NT2/D1 (cell line): ENCODE data around the gene SAG.

ENCODE experiments used
- DNase-seq: peaks from one replicate; pipeline ENCODE4 v3.0.0-alpha.2; 2011; ENCODE audit warnings: low read depth, low spot score
- H3K27me3 ChIP-seq: 2 replicates; pipeline ENCODE4 v1.6.0; 2011; ENCODE audit warnings: mild to moderate bottlenecking; ENCODE audit not compliant: insufficient read length, insufficient read depth
- H3K36me3 ChIP-seq: 2 replicates; pipeline ENCODE4 v1.6.1; 2011; ENCODE audit warnings: mild to moderate bottlenecking, low read length, mixed read lengths; ENCODE audit not compliant: insufficient read depth, insufficient read length
- H3K4me1 ChIP-seq: 2 replicates; pipeline ENCODE4 v1.5.1; 2011; ENCODE audit not compliant: insufficient read depth, insufficient read length
- H3K4me3 ChIP-seq: 2 replicates; pipeline ENCODE4 v1.5.1; 2011; ENCODE audit warnings: low read depth; ENCODE audit not compliant: insufficient read length
- H3K9ac ChIP-seq: 2 replicates; pipeline ENCODE4 v1.6.0; 2011; ENCODE audit warnings: low read depth; ENCODE audit not compliant: insufficient read length
- H3K9me3 ChIP-seq: 2 replicates; pipeline ENCODE4 v1.5.1; 2011; ENCODE audit warnings: mild to moderate bottlenecking, low read length; ENCODE audit not compliant: insufficient read depth
- SUZ12 ChIP-seq: IDR thresholded peaks from 2 replicates; pipeline ENCODE4 v1.6.1; 2011; ENCODE audit not compliant: insufficient read length, insufficient read depth; ENCODE audit errors: extremely low read depth
- YY1 ChIP-seq: IDR thresholded peaks from 2 replicates; pipeline ENCODE4 v1.6.1; 2011; ENCODE audit not compliant: insufficient read length, insufficient read depth
- ZNF274 ChIP-seq: IDR thresholded peaks from 2 replicates; pipeline ENCODE4 v1.6.1; 2011; ENCODE audit warnings: mild to moderate bottlenecking, low read depth, low read length

Gene SAG

DNA sequence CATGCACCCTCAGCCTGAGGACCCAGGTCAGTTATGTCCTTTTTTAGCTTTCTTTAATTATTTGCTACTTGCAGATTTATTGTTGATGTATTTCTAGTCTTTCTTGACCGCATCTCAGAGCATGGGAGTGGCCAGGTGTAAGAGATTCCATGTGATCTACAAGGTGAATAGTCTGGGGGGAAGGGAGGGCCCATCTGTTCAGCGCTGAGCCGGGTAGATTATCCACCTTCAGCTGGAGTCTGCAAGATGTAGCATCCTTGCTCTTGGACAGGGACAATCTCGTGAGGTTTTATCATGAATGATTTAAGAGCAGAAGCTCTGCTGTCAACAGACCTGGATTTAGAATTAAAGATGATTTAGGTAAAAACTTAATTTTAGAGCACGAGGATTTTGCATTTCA, 34.7 kb downstream of the SAG start:
- H3K4me1 ChIP-seq, result peaks cover 2% of the 10 kb centered on the region
- H3K4me3 ChIP-seq, result no peak overlapping the region
- no peak for DNase-seq
- H3K36me3 ChIP-seq, result no peaks in the 10 kb centered on the region
- peaks cover 7% of the 10 kb centered on the region; the same call in 1 of the 2 replicates for H3K9me3 ChIP-seq
- H3K27me3 ChIP-seq, result peaks cover 36% of the 10 kb centered on the region
- no peak for TF ChIP-seq SUZ12
- TF ChIP-seq YY1, result no peak
- no peak for TF ChIP-seq ZNF274
- no peak overlapping the region for H3K9ac ChIP-seq

- H3K4me3 ChIP-seq, result no peak overlapping the region
- H3K36me3 ChIP-seq, result no peaks in the 10 kb centered on the region
- H3K9me3 ChIP-seq, result peaks cover 7% of the 10 kb centered on the region; the same call in 1 of the 2 replicates
- no peaks in the 10 kb centered on the region for H3K4me1 ChIP-seq
- TF ChIP-seq SUZ12, result no peak
- TF ChIP-seq YY1, result no peak
- no peak for TF ChIP-seq ZNF274
- no peak overlapping the region for H3K9ac ChIP-seq
- peaks cover 34% of the 10 kb centered on the region for H3K27me3 ChIP-seq
- no peak for DNase-seq
These were observed 35.6 kb downstream of the SAG start for GRCh38 chr2:233343171-233343705.

DNA sequence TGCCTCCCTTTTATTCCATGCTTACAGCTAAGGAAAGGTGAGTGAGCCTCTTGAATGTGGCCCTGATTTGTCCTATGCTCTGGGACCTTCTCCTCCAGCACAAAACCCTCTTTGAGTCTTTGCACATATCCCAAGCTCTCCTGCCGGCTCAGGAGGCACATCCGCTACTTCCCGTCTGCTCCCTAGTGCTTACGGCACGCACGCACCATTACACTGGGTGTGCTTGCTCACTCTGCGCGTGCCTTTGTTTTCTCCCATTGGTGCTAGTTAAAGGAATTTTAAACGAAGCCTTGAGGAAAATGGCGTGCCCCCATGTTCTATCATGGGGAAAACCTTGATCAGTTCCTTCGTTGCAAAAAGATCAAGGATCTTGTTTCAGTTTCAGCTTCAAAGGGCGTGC, 38.8 kb downstream of the SAG start:
- H3K4me3 ChIP-seq, result no peak overlapping the region
- H3K4me1 ChIP-seq, result peaks cover 2% of the 10 kb centered on the region

GRCh38 chr2:233346930-233347329, 39.3 kb downstream of the SAG start:
- no peaks in the 10 kb centered on the region for H3K9me3 ChIP-seq
- peaks cover 48% of the 10 kb centered on the region for H3K27me3 ChIP-seq
- DNase-seq, result no peak
- no peaks in the 10 kb centered on the region for H3K36me3 ChIP-seq
- no peak overlapping the region for H3K9ac ChIP-seq
- peaks cover 2% of the 10 kb centered on the region for H3K4me1 ChIP-seq
- no peak for TF ChIP-seq YY1
- no peak for TF ChIP-seq ZNF274
- no peak for TF ChIP-seq SUZ12
- no peak overlapping the region for H3K4me3 ChIP-seq

More for the DNA sequence above, 38.8 kb downstream of the SAG start:
- 0 out of 2 replicates have a peak, but pooled peaks cover 3% of the 10 kb centered on the region for H3K9me3 ChIP-seq
- DNase-seq, result no peak
- no peak overlapping the region for H3K9ac ChIP-seq
- H3K27me3 ChIP-seq, result peaks cover 44% of the 10 kb centered on the region
- H3K36me3 ChIP-seq, result no peaks in the 10 kb centered on the region
- TF ChIP-seq SUZ12, result no peak
- TF ChIP-seq ZNF274, result no peak
- no peak for TF ChIP-seq YY1

DNA sequence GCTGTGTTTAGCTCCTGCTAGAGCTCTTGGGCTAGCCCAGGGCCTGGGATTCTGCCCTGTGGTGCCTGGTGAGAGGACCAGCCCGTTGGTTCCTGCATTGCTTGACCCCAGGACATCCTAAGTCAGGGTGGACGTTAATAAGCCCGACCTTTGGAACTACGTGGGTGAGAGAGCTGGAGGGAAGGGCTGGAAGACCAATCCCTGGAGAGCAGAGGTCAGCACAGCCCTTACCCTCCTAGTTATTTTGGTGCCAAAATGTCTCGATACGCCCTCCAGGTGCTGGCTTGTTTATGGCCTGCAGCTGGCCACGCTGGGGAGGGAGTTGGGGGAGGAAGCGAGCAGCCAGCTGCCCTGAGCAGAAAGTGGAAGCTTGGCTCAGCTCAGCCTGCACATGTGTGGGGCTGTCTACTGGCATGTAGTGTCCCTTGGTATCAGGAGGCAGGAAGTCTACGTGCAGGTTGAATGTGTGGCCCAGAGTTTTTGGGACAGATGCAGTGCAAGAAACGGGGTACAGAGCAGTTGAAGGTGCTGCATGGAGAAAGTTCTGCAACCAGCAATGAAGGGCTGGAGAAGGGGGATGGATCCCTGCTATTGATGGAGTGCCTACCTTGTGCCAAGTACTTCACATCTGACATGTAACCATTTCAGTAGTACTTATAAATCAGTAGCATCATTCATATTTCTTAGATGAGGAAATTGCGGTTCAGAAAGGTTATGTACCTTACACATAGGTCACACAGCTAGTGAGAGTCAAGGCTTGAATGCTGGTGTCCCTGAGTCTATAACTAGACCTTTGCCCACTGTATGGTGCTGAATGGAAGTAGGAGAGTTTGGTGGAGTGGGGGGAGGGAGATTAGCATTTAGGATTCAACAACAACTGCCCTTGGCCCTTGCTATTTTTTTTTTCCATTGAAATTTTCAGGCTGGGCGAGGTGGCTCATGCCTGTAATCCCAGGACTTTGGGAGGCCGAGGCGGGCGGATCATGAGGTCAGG, 41.7 kb downstream of the SAG start:
- no peak overlapping the region for H3K9ac ChIP-seq
- no peaks in the 10 kb centered on the region for H3K36me3 ChIP-seq
- TF ChIP-seq YY1 (no peak), ZNF274 (no peak)
- DNase-seq, result no peak
- H3K4me3 ChIP-seq, result no peak overlapping the region
- H3K4me1 ChIP-seq, result peaks cover 14% of the 10 kb centered on the region
- H3K27me3 ChIP-seq, result peaks cover 67% of the 10 kb centered on the region
- H3K9me3 ChIP-seq, result no peaks in the 10 kb centered on the region

- H3K36me3 ChIP-seq, result peaks cover under 1% of the 10 kb centered on the region
- TF ChIP-seq YY1 (no peak), ZNF274 (no peak), SUZ12 (no peak)
- H3K4me3 ChIP-seq, result no peak overlapping the region
- no peak overlapping the region for H3K9ac ChIP-seq
- no peak for DNase-seq
- H3K9me3 ChIP-seq, result no peaks in the 10 kb centered on the region
- peaks cover 70% of the 10 kb centered on the region for H3K27me3 ChIP-seq
- H3K4me1 ChIP-seq, result peaks cover 14% of the 10 kb centered on the region
These were observed 43.1 kb downstream of the SAG start for GRCh38 chr2:233350708-233351107.

DNA sequence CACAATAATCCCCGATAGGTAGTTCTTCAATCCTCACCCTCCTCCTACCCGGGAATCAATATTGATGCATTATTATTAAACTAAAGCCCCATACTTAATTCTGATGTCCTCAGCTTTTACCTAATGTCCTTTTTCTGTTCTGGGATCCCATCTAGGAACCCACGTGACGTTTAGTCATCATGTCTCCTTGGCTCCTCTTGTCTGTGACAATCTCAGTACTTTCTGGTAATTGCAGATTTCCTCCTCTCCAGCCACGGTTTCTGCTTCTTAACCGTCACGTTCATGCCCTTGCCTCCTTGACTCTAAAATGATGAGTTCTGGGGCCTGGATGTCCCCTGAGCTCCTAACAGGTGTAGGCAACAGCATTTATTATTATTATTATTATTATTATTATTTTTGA, 43.8 kb downstream of the SAG start:
- Histone ChIP-seq H3K27me3 (peaks cover 76% of the 10 kb centered on the region), H3K9me3 (no peaks in the 10 kb centered on the region), H3K4me3 (no peak overlapping the region), H3K4me1 (peaks cover 14% of the 10 kb centered on the region), H3K9ac (no peak overlapping the region), H3K36me3 (peaks cover 7% of the 10 kb centered on the region)
- no peak for TF ChIP-seq YY1
- DNase-seq, result no peak
